ENCODE data around the gene BTD.
A peak's percentile ranks its signal among the peaks of the same experiment; 100 is the strongest.

Gene BTD, protein sequence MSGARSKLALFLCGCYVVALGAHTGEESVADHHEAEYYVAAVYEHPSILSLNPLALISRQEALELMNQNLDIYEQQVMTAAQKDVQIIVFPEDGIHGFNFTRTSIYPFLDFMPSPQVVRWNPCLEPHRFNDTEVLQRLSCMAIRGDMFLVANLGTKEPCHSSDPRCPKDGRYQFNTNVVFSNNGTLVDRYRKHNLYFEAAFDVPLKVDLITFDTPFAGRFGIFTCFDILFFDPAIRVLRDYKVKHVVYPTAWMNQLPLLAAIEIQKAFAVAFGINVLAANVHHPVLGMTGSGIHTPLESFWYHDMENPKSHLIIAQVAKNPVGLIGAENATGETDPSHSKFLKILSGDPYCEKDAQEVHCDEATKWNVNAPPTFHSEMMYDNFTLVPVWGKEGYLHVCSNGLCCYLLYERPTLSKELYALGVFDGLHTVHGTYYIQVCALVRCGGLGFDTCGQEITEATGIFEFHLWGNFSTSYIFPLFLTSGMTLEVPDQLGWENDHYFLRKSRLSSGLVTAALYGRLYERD

GRCh38 chr3:15601399-15602145, at the start of gene BTD, which contains the start of gene HACL1:
BTD (plus strand) TSS chr3:15601745; CDS start chr3:15635440, 33,695 bp downstream.
HACL1 (minus strand) TSS chr3:15601569; CDS start chr3:15601463, 106 bp downstream.
- Histone ChIP-seq H3K79me2 (ENCODE audit: control insufficient read depth, low read length) (peaks cover 19% of the 10 kb centered on the region), H3F3A (ENCODE audit: control insufficient read depth, insufficient read depth) (peaks cover 4% of the 10 kb centered on the region), H3K27me3 (ENCODE audit: control insufficient read depth, low read length) (no peaks in the 10 kb centered on the region), H3K36me3 (ENCODE audit: control insufficient read depth, low read length) (peaks cover 22% of the 10 kb centered on the region), H3K9me3 (ENCODE audit: control insufficient read depth, insufficient read depth, low read length) (no peaks in the 10 kb centered on the region; the same call in 1 of the 2 replicates), H3K4me2 (ENCODE audit: low read length) (peak within 1 kb of the TSS; percentile 86), H3K4me1 (ENCODE audit: control insufficient read depth, low read length) (peaks cover 17% of the 10 kb centered on the region), H3K9me2 (replicated peaks; ENCODE audit: control insufficient read depth, low read length) (no peaks in the 10 kb centered on the region), H3K4me3 (ENCODE audit: low read length) (peak within 1 kb of the TSS; percentile 78), H4K20me1 (ENCODE audit: control insufficient read depth, insufficient read depth, low read depth, low read length) (no peaks in the 10 kb centered on the region), H3K27ac (ENCODE audit: low read depth, low read length) (peak within 1 kb of the TSS; percentile 62)
- no peak for TF ChIP-seq EZH2phosphoT487 (IDR thresholded peaks at IDR 0.05; ENCODE audit: borderline replicate concordance, low read length)
- peak; percentile 49 for TF ChIP-seq CTCF (IDR thresholded peaks at IDR 0.05; ENCODE audit: low read depth, low read length, poor library complexity, severe bottlenecking)

DNA sequence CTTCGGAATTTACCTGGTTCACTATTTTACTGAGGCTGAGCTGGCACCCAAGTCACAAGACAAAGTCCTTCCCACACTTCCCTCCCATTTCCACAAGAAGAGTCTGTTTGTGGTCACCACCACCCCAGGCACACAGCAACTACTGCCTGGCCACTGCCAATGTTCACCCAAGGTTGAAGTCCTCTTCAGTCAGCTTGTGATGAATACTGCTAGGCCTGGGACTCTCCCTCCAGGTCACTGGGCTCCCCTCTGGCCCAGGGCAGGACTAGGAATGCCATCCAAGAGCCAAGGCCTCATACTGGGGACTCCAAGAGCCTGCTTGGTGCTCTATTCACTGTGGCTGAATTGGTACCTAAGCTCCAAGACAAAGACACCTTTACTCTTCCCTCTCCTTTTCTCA, 49.6 kb upstream of the BTD start:
- Histone ChIP-seq H3K4me2 (ENCODE audit: low read length) (no peak overlapping the region), H3K36me3 (ENCODE audit: control insufficient read depth, low read length) (no peaks in the 10 kb centered on the region), H3K4me3 (ENCODE audit: low read length) (no peak overlapping the region), H3K27ac (ENCODE audit: low read depth, low read length) (no peak overlapping the region), H3K9me3 (ENCODE audit: control insufficient read depth, insufficient read depth, low read length) (no peaks in the 10 kb centered on the region), H3K9me2 (replicated peaks; ENCODE audit: control insufficient read depth, low read length) (no peaks in the 10 kb centered on the region), H3F3A (ENCODE audit: control insufficient read depth, insufficient read depth) (peaks cover 2% of the 10 kb centered on the region; the same call in 1 of the 2 replicates), H4K20me1 (ENCODE audit: control insufficient read depth, insufficient read depth, low read depth, low read length) (no peaks in the 10 kb centered on the region), H3K79me2 (ENCODE audit: control insufficient read depth, low read length) (no peaks in the 10 kb centered on the region), H3K4me1 (ENCODE audit: control insufficient read depth, low read length) (peaks cover 9% of the 10 kb centered on the region), H3K27me3 (ENCODE audit: control insufficient read depth, low read length) (no peaks in the 10 kb centered on the region)
- no peak for TF ChIP-seq CTCF (IDR thresholded peaks at IDR 0.05; ENCODE audit: low read depth, low read length, poor library complexity, severe bottlenecking)
- no peak for TF ChIP-seq EZH2phosphoT487 (IDR thresholded peaks at IDR 0.05; ENCODE audit: borderline replicate concordance, low read length)

GRCh38 chr3:15553749-15554148, 47.8 kb upstream of the BTD start:
- no peak overlapping the region for H3K4me2 ChIP-seq (ENCODE audit: low read length)
- no peaks in the 10 kb centered on the region for H3K79me2 ChIP-seq (ENCODE audit: control insufficient read depth, low read length)
- H3K27ac ChIP-seq (ENCODE audit: low read depth, low read length): no peak overlapping the region
- TF ChIP-seq CTCF (IDR thresholded peaks at IDR 0.05; ENCODE audit: low read depth, low read length, poor library complexity, severe bottlenecking): no peak
- no peak for TF ChIP-seq EZH2phosphoT487 (IDR thresholded peaks at IDR 0.05; ENCODE audit: borderline replicate concordance, low read length)
- H3K36me3 ChIP-seq (ENCODE audit: control insufficient read depth, low read length): no peaks in the 10 kb centered on the region
- H3K9me2 ChIP-seq (replicated peaks; ENCODE audit: control insufficient read depth, low read length): no peaks in the 10 kb centered on the region
- H3K4me1 ChIP-seq (ENCODE audit: control insufficient read depth, low read length): peaks cover 18% of the 10 kb centered on the region
- H3K27me3 ChIP-seq (ENCODE audit: control insufficient read depth, low read length): no peaks in the 10 kb centered on the region
- no peaks in the 10 kb centered on the region for H4K20me1 ChIP-seq (ENCODE audit: control insufficient read depth, insufficient read depth, low read depth, low read length)
- H3K4me3 ChIP-seq (ENCODE audit: low read length): no peak overlapping the region
- H3K9me3 ChIP-seq (ENCODE audit: control insufficient read depth, insufficient read depth, low read length): no peaks in the 10 kb centered on the region
- H3F3A ChIP-seq (ENCODE audit: control insufficient read depth, insufficient read depth): peaks cover 2% of the 10 kb centered on the region; the same call in 1 of the 2 replicates

Measured in DOHH2 (cell line).